Fibroblast of skin of scalp (primary cell): Measurements from ENCODE around the gene SPANXN1. TPM values are rescaled to one million over a fixed set of nuclear protein-coding genes. Genes with fewer than 3 reads are reported as not detected.
"Not testable (repeated sequence)": the region's sequence is repeated elsewhere in the genome, so short reads cannot be mapped to it uniquely, and the experiment has no call there.

Source experiments
- DNase-seq: peaks from one replicate; pipeline ENCODE4 v3.0.0-alpha.2; 2013
- polyA plus RNA-seq, 2 experiments: library from polyadenylated mRNA; unstranded; fragments of 120-200 nt; gene quantifications; one replicate each; pipeline ENCODE4 v1.2.1, GENCODE V29; 2013; ENCODE audit not compliant: insufficient read length in 2 of 2

The SPANXN1 gene
- polyA plus RNA-seq (2013, experiment 1 of 2; ENCODE audit: insufficient read length): not detected
- polyA plus RNA-seq (2013, experiment 2 of 2; ENCODE audit: insufficient read length): not detected

GRCh38 chrX:145247203-145247602 is at the start of gene SPANXN1:
Gene SPANXN1 (plus strand): TSS chrX:145247503. CDS start chrX:145247587, 84 bp downstream.
- DNase-seq: not testable (repeated sequence)

- DNase-seq: no peak
Measured at GRCh38 chrX:145199078-145199477, 48.2 kb upstream of the SPANXN1 start.

- no peak for DNase-seq
Measured at GRCh38 chrX:145213504-145213903, 33.8 kb upstream of the SPANXN1 start.

GRCh38 chrX:145292218-145292617 is 44.9 kb downstream of the SPANXN1 start:
- no peak for DNase-seq
